ENCODE results near the gene SLC26A2. TPM values are rescaled to one million over a fixed set of nuclear protein-coding genes. Genes with fewer than 3 reads are reported as not detected.
"Not testable (repeated sequence)": the region's sequence is repeated elsewhere in the genome, so short reads cannot be mapped to it uniquely, and the experiment has no call there.

SLC26A2 gene
- total RNA-seq, 3 donors from 2014 or later, result 562 to 1,399 (median 853) TPM

- Histone ChIP-seq H3K9me3 (no peaks in the 10 kb centered on the region), H3K4me1 (ENCODE audit: low read depth) (no peaks in the 10 kb centered on the region), H3K36me3 (ENCODE audit: low read depth) (peaks cover 10% of the 10 kb centered on the region), H3K4me3 (no peak overlapping the region)
- DNase-seq, result no peak
- intact Hi-C loops (cut with DNase I, micrococcal nuclease), result no loop called here
- no peak for ATAC-seq
- no peak for TF ChIP-seq CTCF (IDR thresholded peaks at IDR 0.05)
Observed at GRCh38 chr5:150024346-150024984, 63.9 kb downstream of the SLC26A2 start.

- intact Hi-C loops (cut with DNase I, micrococcal nuclease), result no loop called here
- Histone ChIP-seq H3K4me3 (no peak overlapping the region), H3K36me3 (ENCODE audit: low read depth) (peaks cover 4% of the 10 kb centered on the region), H3K4me1 (ENCODE audit: low read depth) (no peaks in the 10 kb centered on the region), H3K9me3 (no peaks in the 10 kb centered on the region)
- ATAC-seq, result no peak
- no peak for TF ChIP-seq CTCF (IDR thresholded peaks at IDR 0.05)
- no peak for DNase-seq
Observed at GRCh38 chr5:150026682-150027172, 66.2 kb downstream of the SLC26A2 start.

- H3K4me3 ChIP-seq; H3K9me3 ChIP-seq; H3K4me1 ChIP-seq (ENCODE audit: low read depth); intact Hi-C loops (cut with DNase I, micrococcal nuclease); DNase-seq; ATAC-seq; H3K36me3 ChIP-seq (ENCODE audit: low read depth): not testable (repeated sequence)
Observed at GRCh38 chr5:150028047-150028446, 67.5 kb downstream of the SLC26A2 start.

- intact Hi-C loops (cut with DNase I, micrococcal nuclease), result no loop called here
- Histone ChIP-seq H3K9me3 (no peaks in the 10 kb centered on the region), H3K4me1 (ENCODE audit: low read depth) (no peaks in the 10 kb centered on the region), H3K4me3 (no peak overlapping the region), H3K36me3 (ENCODE audit: low read depth) (peaks cover 7% of the 10 kb centered on the region)
- DNase-seq (no peak), ATAC-seq (no peak)
- no peak for TF ChIP-seq CTCF (IDR thresholded peaks at IDR 0.05)
Observed at GRCh38 chr5:150033334-150033733, 72.8 kb downstream of the SLC26A2 start.

GRCh38 chr5:150034662-150035061, 74.1 kb downstream of the SLC26A2 start:
- peak; percentile 23 for ATAC-seq
- intact Hi-C loops (cut with DNase I, micrococcal nuclease), result no loop called here
- H3K36me3 ChIP-seq (ENCODE audit: low read depth), result peaks cover 7% of the 10 kb centered on the region

More at GRCh38 chr5:150034662-150035061, 74.1 kb downstream of the SLC26A2 start:
- Histone ChIP-seq H3K4me1 (ENCODE audit: low read depth) (no peaks in the 10 kb centered on the region), H3K4me3 (no peak overlapping the region), H3K9me3 (no peaks in the 10 kb centered on the region)
- no peak for TF ChIP-seq CTCF (IDR thresholded peaks at IDR 0.05)
- no peak for DNase-seq
